ENCODE results near the gene TSPAN4.

Gene TSPAN4

DNA sequence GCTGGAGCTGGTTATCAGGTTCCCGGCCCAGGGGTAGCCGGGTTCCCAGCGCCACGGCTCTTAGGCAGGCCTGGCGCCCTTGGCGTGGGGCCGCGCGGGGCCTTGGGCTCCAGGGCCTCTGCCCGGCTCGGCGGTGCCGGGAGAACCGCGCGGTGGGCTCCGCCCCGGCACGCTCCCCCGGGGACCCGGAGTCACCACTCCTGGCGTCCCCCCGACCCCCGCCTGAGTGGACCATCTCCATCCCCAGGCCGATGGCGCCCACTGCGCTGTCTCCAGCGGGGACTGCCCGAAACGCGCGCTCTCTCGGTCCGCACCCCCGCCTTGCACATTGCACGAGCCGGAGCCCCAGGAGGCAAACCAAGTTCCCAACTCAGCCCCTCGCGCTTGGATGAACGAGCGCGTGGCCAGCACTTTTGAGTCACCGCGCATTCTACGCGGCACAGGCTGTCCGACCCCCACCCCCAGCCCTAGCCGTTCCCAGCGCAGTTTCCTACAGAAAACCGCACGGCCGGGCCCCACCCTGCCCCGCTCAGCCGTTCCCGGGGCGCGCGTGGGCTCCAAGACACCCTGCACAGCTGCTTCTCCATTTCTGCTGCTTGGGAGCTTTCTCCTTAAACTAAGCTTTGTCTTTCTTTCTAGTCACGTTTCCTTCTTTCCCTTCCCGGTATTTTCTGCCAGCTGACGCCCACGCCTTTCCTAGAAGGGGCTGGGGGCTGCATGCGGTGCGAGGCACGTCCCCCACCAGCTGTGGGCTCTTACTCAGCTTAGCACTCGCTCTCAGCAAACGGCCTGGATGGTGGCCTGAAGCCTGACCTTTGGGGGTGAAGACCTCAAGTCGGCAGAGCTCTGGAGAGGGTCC is 68.6 kb downstream of the TSPAN4 start:
- peak; percentile 18 for DNase-seq (ENCODE audit: low spot score)

DNA sequence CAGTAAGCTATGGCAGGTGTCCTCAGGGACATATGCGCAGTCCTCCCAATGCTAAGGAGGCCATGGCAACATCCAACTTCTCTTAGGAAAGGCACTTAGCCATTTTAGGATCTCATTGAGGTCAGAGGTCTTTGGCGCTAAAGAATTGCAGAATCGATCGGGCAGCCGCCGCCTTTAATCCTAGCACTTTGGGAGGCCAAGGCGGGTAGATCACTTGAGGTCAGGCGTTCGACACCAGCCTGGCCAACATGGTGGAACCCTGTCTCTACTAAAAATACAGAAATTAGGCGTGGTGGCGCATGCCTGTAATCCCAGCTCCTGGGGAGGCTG is 69.2 kb downstream of the TSPAN4 start:
- no peak for DNase-seq (ENCODE audit: low spot score)

GRCh38 chr11:912266-912665 is 69.6 kb downstream of the TSPAN4 start:
- no peak for DNase-seq (ENCODE audit: low spot score)

GRCh38 chr11:913043-913442 is 70.4 kb downstream of the TSPAN4 start:
- no peak for DNase-seq (ENCODE audit: low spot score)

GRCh38 chr11:914204-914603 is 71.6 kb downstream of the TSPAN4 start:
- no peak for DNase-seq (ENCODE audit: low spot score)

GRCh38 chr11:914747-915501 is 72.3 kb downstream of the TSPAN4 start:
- peak; percentile 60 for DNase-seq (ENCODE audit: low spot score)

Data from Ammon's horn (tissue), 1 donor.